HS-27A (cell line): ENCODE data around the gene CABP7.
"Not testable (repeated sequence)": the region's sequence is repeated elsewhere in the genome, so short reads cannot be mapped to it uniquely, and the experiment has no call there.

ENCODE experiments used
- DNase-seq: peaks from one replicate; pipeline ENCODE4 v3.0.0-alpha.2; 2012; ENCODE audit warnings: low read depth, missing footprints

Gene CABP7

GRCh38 chr22:29748248-29748893 lies 28.6 kb downstream of the CABP7 start:
- DNase-seq = no peak

GRCh38 chr22:29750029-29750428 lies 30.2 kb downstream of the CABP7 start:
- no peak for DNase-seq

DNA sequence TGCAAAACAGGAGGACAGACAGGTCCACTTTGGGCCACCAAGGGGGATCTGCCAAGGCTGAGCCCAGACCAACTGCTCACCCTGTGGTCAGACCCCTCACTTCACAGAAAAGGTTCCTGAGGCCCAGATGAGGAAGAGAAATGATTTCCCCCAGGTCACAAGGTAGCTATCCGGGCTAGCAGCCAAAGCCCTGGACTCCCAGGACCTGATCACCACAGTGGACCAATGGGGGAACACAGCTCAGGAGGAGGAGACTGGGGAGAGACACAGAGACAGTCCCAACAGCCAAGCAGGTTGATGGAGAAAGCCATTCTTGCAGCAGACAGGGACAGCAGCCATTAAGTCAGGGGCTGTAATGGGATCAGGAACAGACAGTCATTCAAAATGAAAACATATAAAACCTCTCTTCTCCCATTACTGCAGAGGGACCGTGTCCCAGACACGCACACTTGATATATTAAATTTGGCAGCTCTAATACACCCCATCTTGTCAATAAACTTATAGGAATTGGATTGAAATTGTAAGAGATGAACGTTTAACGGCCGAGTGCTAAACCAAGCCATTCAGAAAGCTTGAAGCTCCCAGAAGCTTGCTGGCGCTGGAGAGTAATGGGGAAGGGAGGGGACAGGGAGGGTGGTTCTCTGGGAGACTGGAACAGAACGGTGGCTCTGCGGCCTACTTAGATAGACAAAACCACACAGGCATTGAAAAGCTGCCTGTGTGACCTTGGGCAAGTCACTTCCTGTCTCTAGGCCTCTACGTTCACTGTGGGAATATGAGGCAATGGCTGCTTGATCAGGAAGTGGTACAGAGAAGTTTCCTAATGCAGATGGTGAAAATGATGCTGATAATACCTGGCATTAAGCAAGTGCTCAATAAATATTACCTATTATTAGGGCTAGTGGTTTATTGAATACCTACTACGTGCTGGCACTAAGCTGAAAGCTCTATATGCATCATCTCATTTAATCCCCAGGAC lies 31.0 kb downstream of the CABP7 start:
- DNase-seq = no peak

- DNase-seq = no peak
These were observed 31.9 kb downstream of the CABP7 start for GRCh38 chr22:29751669-29752068.

- DNase-seq = no peak
These were observed 34.2 kb downstream of the CABP7 start for GRCh38 chr22:29753808-29754657.

- DNase-seq = not testable (repeated sequence)
These were observed 35.0 kb downstream of the CABP7 start for GRCh38 chr22:29754658-29755395.

DNA sequence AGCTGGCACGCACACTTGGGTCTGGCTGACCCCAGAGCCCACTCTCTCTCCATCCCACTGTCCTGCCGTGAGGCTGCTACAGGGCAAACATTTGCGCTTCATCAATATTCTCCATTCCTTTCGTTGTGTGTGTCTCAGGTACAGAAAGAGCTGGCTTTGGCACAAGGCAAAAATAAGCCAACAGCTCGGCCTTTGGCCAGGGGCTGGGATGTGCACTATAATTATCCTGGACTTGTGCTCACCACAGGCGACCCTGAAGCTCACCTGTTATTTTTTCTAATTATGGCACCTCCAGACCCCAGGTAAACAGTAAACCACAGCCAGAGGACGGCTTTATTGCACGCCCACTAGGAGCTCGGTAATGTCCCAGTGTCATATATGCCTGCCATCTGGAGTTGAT lies 36.1 kb downstream of the CABP7 start:
- DNase-seq = no peak

DNA sequence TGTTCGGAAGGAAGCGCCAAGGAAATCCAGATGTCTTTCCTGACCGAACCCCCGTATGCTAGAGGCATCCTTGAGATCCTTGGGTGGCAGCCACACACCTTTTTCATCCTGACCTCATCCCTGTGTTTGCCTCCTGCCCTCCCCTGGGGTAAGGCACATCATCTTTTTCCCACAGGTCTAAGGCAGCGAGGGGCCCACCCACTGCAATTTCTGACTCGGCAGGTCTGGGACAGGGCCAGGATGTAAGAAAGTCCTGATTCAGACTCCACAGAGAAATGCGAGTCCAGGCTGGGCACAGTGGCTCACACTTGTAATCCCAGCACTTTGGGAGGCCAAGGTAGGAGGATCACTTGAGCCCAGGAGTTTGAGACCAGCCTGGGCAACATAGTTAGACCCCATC lies 36.5 kb downstream of the CABP7 start:
- no peak for DNase-seq

GRCh38 chr22:29757096-29757495 lies 37.3 kb downstream of the CABP7 start:
- DNase-seq = no peak

DNA sequence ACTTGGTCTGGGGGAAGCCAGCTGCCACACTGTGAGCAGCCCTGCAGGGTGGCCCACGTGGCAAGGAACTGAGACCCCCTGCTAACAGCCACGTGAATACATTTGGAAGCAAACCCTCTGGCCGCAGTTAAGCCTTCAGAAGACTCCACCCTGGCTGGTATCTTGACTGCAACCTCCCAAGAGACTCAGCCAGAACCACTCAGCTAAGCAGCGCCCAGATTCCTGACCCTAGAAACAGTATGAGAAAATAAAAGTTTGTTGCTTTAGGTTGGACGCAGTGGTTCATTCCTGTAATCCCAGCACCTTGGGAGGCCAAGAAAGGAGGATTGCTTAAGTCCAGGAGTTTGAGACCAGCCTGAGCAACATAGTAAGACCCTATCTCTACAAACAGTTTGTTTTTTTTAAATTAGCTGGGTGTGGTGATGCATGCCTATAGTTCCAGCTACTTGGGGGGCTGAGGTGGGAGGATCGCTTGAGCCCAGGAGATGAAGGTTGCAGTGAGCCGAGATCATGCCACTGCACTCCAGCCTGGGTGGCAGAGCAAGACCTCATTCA lies 38.3 kb downstream of the CABP7 start:
- DNase-seq = no peak

DNA sequence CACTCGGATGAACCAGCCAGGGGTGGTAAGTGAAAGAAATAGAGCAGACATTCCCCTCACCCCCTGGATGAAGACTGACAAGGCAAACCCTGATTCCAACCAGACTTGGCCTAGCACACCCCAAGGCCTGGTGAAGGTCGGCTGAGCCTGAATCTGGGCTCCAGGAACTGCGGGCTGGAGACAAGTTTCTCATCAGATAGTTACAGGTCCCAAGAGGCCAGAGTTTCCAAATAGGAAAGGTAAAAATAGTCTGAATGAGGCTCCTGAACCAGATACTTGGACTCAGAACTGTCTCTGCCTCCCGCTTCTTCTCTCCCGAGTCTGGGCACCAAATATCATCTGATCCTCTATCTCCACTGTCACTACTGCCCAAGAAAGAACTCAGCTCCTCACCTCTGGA lies 39.2 kb downstream of the CABP7 start:
- DNase-seq = no peak

DNA sequence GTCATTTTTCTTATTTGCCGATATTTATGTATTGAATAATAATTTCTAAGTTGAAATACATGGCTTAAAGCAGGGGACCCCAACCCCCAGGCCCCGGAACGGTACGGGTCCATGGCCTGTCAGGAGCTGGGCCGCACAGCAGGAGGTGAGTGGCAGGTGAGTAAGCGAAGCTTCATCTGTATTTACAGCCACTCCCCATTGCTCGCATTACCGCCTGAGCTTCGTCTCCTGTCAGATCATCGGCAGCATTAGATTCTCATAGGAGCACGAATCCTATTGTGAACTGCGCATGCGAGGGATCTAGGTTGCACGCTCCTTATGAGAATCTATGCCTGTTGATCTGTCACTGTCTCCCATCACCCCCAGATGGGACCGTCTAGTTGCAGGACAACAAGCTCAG lies 42.5 kb downstream of the CABP7 start:
- no peak for DNase-seq

- DNase-seq = no peak
These were observed 46.3 kb downstream of the CABP7 start for GRCh38 chr22:29765905-29766631.

DNA sequence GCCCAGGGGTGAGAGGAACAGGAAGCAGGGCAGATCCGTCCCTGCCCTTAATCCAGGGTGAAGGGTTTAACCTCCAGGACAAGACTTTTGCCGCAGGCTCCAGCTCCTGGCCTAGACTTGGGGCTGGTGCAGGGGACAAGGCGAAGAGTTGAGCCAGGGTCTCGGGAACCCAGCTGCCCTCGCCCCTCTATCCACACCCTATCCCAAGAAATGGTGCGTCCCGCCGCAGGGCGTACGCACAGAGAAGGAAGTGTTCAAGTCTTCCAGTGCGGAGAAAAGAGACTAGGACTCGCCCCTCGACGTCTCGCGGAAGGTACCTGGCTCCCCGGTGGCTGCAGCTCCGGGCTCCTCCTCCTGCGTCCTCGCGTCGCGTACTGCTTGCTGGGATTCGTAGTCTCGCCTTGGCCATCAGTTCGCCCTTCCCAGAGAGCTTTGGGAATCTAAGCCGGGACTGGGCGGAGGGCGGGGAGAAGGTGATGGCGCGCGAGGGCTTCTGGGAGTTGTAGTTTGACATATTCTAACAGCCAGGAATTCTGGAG lies 46.9 kb downstream of the CABP7 start, which contains the start of gene ZMAT5:
TSS of gene ZMAT5 (minus strand) at position 376 of the 539 bp plus-strand sequence. CDS start 18,463 bp downstream, outside the sequence.
- peak; percentile 91 for DNase-seq

- peak; percentile 84 for DNase-seq
These were observed 47.6 kb downstream of the CABP7 start, which contains the start of gene UQCR10 for GRCh38 chr22:29767171-29768051. Gene UQCR10 (plus strand): TSS chr22:29767369. CDS start chr22:29767399, 30 bp downstream.

DNA sequence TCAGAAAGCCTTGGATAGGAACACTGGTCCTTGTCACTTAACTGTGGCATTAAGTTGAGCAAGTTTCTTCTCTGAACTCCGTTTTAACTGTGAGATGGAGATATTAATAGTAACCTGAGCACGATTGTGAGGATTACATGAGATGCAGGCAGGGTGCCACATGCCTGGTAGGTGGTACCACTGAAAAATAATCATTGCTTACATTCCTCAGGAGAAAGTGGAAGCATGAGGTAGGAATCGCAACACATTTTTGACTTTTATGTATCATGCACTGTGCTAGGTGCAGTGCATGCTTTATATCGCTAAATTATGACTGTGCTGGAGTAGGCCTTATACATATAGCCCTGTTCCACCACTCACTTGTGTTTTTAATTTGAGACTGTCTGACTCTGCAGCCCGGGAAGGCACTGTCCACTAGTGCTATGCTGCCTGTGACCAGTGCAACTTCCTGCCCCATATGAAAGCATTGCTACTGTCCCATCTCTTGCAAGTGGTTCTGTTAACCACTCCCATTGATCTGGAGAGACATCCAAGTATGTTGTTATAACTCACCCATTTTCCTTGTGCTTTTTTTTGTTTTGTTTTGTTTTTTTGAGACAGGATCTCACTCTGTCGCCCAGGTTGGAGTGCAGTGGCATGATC lies 48.4 kb downstream of the CABP7 start:
- DNase-seq = no peak

DNA sequence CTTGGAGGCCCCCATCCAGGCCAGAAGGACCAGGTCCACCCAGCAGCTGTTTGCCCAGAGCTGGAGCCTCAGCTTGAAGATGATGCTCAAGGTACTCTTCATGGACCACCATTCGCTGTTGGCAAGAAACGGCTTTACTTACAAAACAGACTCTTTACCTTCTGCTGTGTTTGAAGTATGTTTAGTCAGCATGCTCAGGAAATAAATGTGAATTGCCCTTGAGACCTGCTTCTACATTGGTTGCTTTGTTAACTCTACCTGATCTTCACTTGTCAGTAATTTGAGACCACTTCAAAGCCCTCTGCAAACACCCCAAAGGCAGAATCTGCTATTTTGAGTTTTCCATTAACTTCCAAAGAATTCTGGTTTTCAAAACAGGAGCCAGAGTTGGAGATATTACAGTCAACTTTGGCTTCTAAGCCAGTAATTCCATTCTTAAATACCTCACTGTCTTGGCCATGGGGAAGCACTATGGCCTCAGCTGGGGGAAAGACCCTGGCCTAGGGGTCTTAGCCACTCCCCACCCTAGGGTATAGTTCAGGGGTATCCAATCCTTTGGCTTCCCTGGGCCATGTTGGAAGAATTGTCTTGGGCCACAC lies 50.0 kb downstream of the CABP7 start:
- no peak for DNase-seq

- no peak for DNase-seq
These were observed 52.4 kb downstream of the CABP7 start for GRCh38 chr22:29772170-29772641.
